HepG2 (cell line): ENCODE results near the gene MLLT1. TPM values are rescaled to one million over a fixed set of nuclear protein-coding genes. Genes with fewer than 3 reads are reported as not detected.

Experiments
- ATF4 ChIP-seq, 2 experiments: fragments of 450-650 bp in 1 of 2; sonication (generic) in 1 of 2; formaldehyde crosslinking; IDR thresholded peaks; 2 replicates each; pipeline versions ENCODE4 v1.5.0 to v1.8.0; 2020 to 2022; ENCODE audit warnings: mild to moderate bottlenecking in 1 of 2, missing genetic modification reagents in 1 of 2
- CTCF ChIP-seq: sonication (generic); formaldehyde crosslinking; IDR thresholded peaks from 2 replicates; pipeline ENCODE4 v1.5.0; 2020; ENCODE audit warnings: mild to moderate bottlenecking, missing genetic modification reagents, moderate library complexity
- ESRRA ChIP-seq: sonication (generic); formaldehyde crosslinking; IDR thresholded peaks from 2 replicates; pipeline ENCODE4 v1.5.1; 2020; ENCODE audit warnings: mild to moderate bottlenecking, low read depth, missing genetic modification reagents
- FOXO1 ChIP-seq: sonication (generic); formaldehyde crosslinking; IDR thresholded peaks from 2 replicates; pipeline ENCODE4 v1.4.0; 2020; ENCODE audit warnings: missing genetic modification reagents
- HNRNPK ChIP-seq: fragments of 200-400 bp; formaldehyde crosslinking; IDR thresholded peaks from 2 replicates; pipeline ENCODE4 v1.6.1; 2018; ENCODE audit warnings: low read length, low read depth, moderate library complexity, mild to moderate bottlenecking; ENCODE audit not compliant: poor library complexity, severe bottlenecking
- MIER3 ChIP-seq: IDR thresholded peaks from 2 replicates; pipeline ENCODE4 v1.6.1; 2016; ENCODE audit warnings: missing compliant biosample characterization, borderline replicate concordance
- NFE2 ChIP-seq: sonication (generic); formaldehyde crosslinking; IDR thresholded peaks from 2 replicates; pipeline ENCODE4 v1.4.0; 2020; ENCODE audit warnings: missing genetic modification reagents
- NFKBIZ ChIP-seq: IDR thresholded peaks from 2 replicates; pipeline ENCODE4 v1.6.1; 2018; ENCODE audit warnings: missing genetic modification reagents, missing compliant biosample characterization
- YY1 ChIP-seq: IDR thresholded peaks from 2 replicates; pipeline ENCODE4 v1.6.1; 2011; ENCODE audit warnings: low read length, low read depth, moderate library complexity, mild to moderate bottlenecking; ENCODE audit not compliant: insufficient read depth, insufficient replicate concordance
- ZFP91 ChIP-seq: sonication (generic); formaldehyde crosslinking; IDR thresholded peaks from 2 replicates; pipeline ENCODE4 v1.9.0; 2022; ENCODE audit warnings: missing genetic modification reagents, mild to moderate bottlenecking, borderline replicate concordance
- ZNF124 ChIP-seq: sonication (generic); formaldehyde crosslinking; IDR thresholded peaks from 2 replicates; pipeline ENCODE4 v1.4.0; 2020; ENCODE audit warnings: missing genetic modification reagents
- ZNF230 ChIP-seq: sonication (generic); formaldehyde crosslinking; IDR thresholded peaks from 2 replicates; pipeline ENCODE4 v1.4.0; 2020; ENCODE audit warnings: mild to moderate bottlenecking, missing genetic modification reagents
- ZNF263 ChIP-seq: sonication (generic); formaldehyde crosslinking; IDR thresholded peaks from 2 replicates; pipeline ENCODE4 v1.4.0; 2020; ENCODE audit warnings: missing genetic modification reagents
- ZNF280B ChIP-seq: sonication (generic); formaldehyde crosslinking; IDR thresholded peaks from 2 replicates; pipeline ENCODE4 v1.5.0; 2020; ENCODE audit warnings: missing genetic modification reagents, mild to moderate bottlenecking, borderline replicate concordance
- ZNF563 ChIP-seq: sonication (generic); formaldehyde crosslinking; IDR thresholded peaks from 2 replicates; pipeline ENCODE4 v1.8.0; 2022; ENCODE audit warnings: mild to moderate bottlenecking, moderate library complexity, missing genetic modification reagents
- ZNF639 ChIP-seq: conservative IDR thresholded peaks from 2 replicates; pipeline ENCODE4 v1.6.1; 2018; ENCODE audit warnings: missing genetic modification reagents
- ZNF703 ChIP-seq: sonication (generic); formaldehyde crosslinking; IDR thresholded peaks from 2 replicates; pipeline ENCODE4 v1.5.1; 2020; ENCODE audit warnings: missing genetic modification reagents, mild to moderate bottlenecking, moderate library complexity, borderline replicate concordance
- ZXDC ChIP-seq: sonication (generic); formaldehyde crosslinking; IDR thresholded peaks from 2 replicates; pipeline ENCODE4 v1.5.0; 2020; ENCODE audit warnings: mild to moderate bottlenecking, missing genetic modification reagents
- polyA plus RNA-seq, 8 experiments: library from polyadenylated mRNA; depleted of rRNA in 3 of 8; stranded (reverse) in 7 of 8; unstranded in 1 of 8; fragments of >200 nt; fragmentation: Illumina TruSeq in 4 of 8; extraction: Trizol in 4 of 8; gene quantifications; 2 replicates each; pipeline versions ENCODE4 v1.2.1 to v1.2.3, GENCODE V29; 2011 to 2016; ENCODE audit warnings: low read depth in 4 of 8, missing spikeins in 1 of 8, mixed read lengths in 1 of 8; ENCODE audit not compliant: insufficient read depth in 1 of 8
- total RNA-seq, 5 experiments: library from RNA; depleted of rRNA; stranded (reverse); fragments of >200 nt; fragmentation: Illumina TruSeq; extraction: Trizol; gene quantifications; 2 replicates each; pipeline ENCODE4 v1.2.3, GENCODE V29; 2016; ENCODE audit warnings: low read depth in 1 of 5

The MLLT1 gene
- total and polyA plus RNA-seq, 2 of the 13 experiments (the other 11 are each of a cell fraction or from before 2014, with no cell fraction given): 11.7 to 12.2 TPM

- peak; percentile 65 for TF ChIP-seq HNRNPK
- TF ChIP-seq MIER3 (CRISPR knock-in tag): peak; percentile 40; the same call in 1 of the 2 replicates
- TF ChIP-seq ESRRA: peak; percentile 49; the same call in 1 of the 2 replicates
- TF ChIP-seq ZXDC (CRISPR knock-in tag): no peak; the same call in 1 of the 2 replicates
- TF ChIP-seq ATF4 (CRISPR knock-in tag; IDR thresholded peaks at IDR 0.05): peak in 1 of 2 experiments; percentile 31; a peak in 1 of 4 replicates
- TF ChIP-seq ZFP91 (CRISPR knock-in tag): 0 out of 2 replicates have a peak, but pooled peaks have one; percentile 21
- peak; percentile 72 for TF ChIP-seq ZNF639 (CRISPR knock-in tag)
- peak; percentile 77; the same call in 1 of the 2 replicates for TF ChIP-seq ZNF563 (CRISPR knock-in tag)
- TF ChIP-seq ZNF263 (CRISPR knock-in tag): peak; percentile 33; the same call in 1 of the 2 replicates
- 0 out of 2 replicates have a peak, but pooled peaks have one; percentile 32 for TF ChIP-seq ZNF280B (CRISPR knock-in tag)
- TF ChIP-seq NFKBIZ (CRISPR knock-in tag): 0 out of 2 replicates have a peak, but pooled peaks have one; percentile 37
- no peak for TF ChIP-seq FOXO1 (CRISPR knock-in tag)
- TF ChIP-seq YY1: peak; percentile 57
- no peak for TF ChIP-seq NFE2 (CRISPR knock-in tag)
- TF ChIP-seq CTCF (CRISPR knock-in tag): peak; percentile 70
- TF ChIP-seq ZNF230 (CRISPR knock-in tag): peak; percentile 47; the same call in 1 of the 2 replicates
- no peak for TF ChIP-seq ZNF124 (CRISPR knock-in tag)
- TF ChIP-seq ZNF703 (CRISPR knock-in tag): no peak
Measured at GRCh38 chr19:6279931-6280591, at the start of gene MLLT1 (continued).
